Upper lobe of right lung (tissue), 1 donor: ENCODE data around the gene FAM83B. TPM values are rescaled to one million over a fixed set of nuclear protein-coding genes. Genes with fewer than 3 reads are reported as not detected.

Experiments used
- ATAC-seq: fragments of 200-7000 bp; cut with Tn5 transposase; one replicate; pipeline ENCODE4 v1.9.1; 2020; ENCODE audit warnings: mild to moderate bottlenecking, moderate library complexity
- DNase-seq: peaks from one replicate; pipeline ENCODE4 v3.0.0-alpha.2; 2020
- H3K27ac ChIP-seq: fragments of 200-600 bp; one replicate; pipeline ENCODE4 v1.8.0; 2022
- H3K27me3 ChIP-seq: fragments of 200-600 bp; one replicate; pipeline ENCODE4 v1.8.0; 2022; ENCODE audit warnings: mild to moderate bottlenecking
- H3K36me3 ChIP-seq: fragments of 200-600 bp; one replicate; pipeline ENCODE4 v1.8.0; 2022
- H3K4me1 ChIP-seq: fragments of 200-600 bp; one replicate; pipeline ENCODE4 v1.8.0; 2022
- H3K4me3 ChIP-seq: fragments of 200-600 bp; one replicate; pipeline ENCODE4 v1.8.0; 2022; ENCODE audit warnings: mild to moderate bottlenecking
- H3K9me3 ChIP-seq: fragments of 200-600 bp; one replicate; pipeline ENCODE4 v1.8.0; 2022
- intact Hi-C: fragments of 100-400 bp; cut with DNase I; formaldehyde crosslinking; loops from one replicate; pipeline ENCODE4 v1.11.0; 2022
- total RNA-seq: library from RNA; stranded (reverse); fragmentation: NEBNext Ultra II Directional; extraction: Animal tissue kit (Norgen Biotek cat#: 25700); gene quantifications from one replicate; pipeline ENCODE4 v1.2.1, GENCODE V29; 2021
- TF ChIP-seq, protein P1 (sequence below): fragments of 200-600 bp; IDR thresholded peaks from one replicate; pipeline ENCODE4 v1.8.0; 2022; ENCODE audit warnings: antibody characterized with exemption
- donor health status: DM: no; HTN: yes; CAD: no; lungs with severe emphysema.

The FAM83B gene
- total RNA-seq, 1 donor from 2014 or later: 0.20 TPM

DNA sequence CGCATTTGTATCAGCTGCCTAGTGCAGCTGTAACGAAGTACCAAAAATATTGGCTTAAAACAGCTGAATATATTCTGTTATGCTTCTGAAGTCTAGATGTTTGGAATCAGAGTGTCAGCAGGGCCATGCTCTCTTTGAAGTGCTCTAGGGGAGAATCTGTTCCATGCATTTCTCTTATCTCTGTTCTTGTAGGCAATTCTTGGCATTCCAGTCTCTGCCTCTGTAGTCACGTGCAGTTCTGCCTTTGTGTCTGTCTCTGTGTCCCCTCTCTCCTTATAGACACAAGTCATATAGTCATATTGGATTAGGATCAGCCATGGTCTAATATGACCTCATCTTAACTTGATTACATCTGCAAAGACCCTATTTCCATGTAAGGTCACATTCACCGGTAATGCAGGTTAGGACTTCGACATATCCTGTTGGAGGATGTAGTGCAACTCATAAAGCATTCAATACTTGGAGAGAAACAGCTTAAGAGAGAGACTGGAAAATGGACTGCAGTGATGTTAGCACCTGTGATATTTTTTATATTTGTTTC, 18.6 kb downstream of the FAM83B start:
- no peak overlapping the region for H3K27ac ChIP-seq
- no peak overlapping the region for H3K4me3 ChIP-seq
- intact Hi-C loops: no loop called here
- no peaks in the 10 kb centered on the region for H3K4me1 ChIP-seq
- H3K9me3 ChIP-seq: no peaks in the 10 kb centered on the region
- no peaks in the 10 kb centered on the region for H3K36me3 ChIP-seq
- ATAC-seq (no peak), DNase-seq (no peak)
- TF ChIP-seq, protein P1, sequence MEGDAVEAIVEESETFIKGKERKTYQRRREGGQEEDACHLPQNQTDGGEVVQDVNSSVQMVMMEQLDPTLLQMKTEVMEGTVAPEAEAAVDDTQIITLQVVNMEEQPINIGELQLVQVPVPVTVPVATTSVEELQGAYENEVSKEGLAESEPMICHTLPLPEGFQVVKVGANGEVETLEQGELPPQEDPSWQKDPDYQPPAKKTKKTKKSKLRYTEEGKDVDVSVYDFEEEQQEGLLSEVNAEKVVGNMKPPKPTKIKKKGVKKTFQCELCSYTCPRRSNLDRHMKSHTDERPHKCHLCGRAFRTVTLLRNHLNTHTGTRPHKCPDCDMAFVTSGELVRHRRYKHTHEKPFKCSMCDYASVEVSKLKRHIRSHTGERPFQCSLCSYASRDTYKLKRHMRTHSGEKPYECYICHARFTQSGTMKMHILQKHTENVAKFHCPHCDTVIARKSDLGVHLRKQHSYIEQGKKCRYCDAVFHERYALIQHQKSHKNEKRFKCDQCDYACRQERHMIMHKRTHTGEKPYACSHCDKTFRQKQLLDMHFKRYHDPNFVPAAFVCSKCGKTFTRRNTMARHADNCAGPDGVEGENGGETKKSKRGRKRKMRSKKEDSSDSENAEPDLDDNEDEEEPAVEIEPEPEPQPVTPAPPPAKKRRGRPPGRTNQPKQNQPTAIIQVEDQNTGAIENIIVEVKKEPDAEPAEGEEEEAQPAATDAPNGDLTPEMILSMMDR: no peak
- H3K27me3 ChIP-seq: no peaks in the 10 kb centered on the region

DNA sequence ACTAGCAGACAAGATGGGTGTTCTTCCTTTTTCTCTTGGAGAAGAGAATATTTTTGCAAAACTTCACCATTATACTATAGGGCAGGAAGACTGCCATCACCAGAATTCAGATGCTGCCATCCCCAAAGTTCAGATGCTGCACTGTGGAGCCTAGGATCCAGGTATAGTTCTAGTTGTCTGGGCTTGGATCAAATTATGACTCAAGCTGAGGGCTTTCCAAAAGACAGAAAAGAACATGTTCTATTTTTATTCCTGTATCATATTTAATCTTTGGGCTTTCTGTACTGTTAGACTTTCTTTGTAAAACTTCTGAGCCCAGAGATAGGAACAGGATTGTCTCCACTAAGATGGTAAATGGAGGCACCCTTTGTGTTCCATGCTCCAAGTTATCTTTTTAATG, 22.0 kb downstream of the FAM83B start:
- Histone ChIP-seq H3K4me3 (no peak overlapping the region), H3K36me3 (no peaks in the 10 kb centered on the region), H3K4me1 (no peaks in the 10 kb centered on the region), H3K9me3 (no peaks in the 10 kb centered on the region), H3K27ac (no peak overlapping the region), H3K27me3 (no peaks in the 10 kb centered on the region)
- TF ChIP-seq, protein P1: no peak
- intact Hi-C loops: no loop called here
- no peak for ATAC-seq
- no peak for DNase-seq

DNA sequence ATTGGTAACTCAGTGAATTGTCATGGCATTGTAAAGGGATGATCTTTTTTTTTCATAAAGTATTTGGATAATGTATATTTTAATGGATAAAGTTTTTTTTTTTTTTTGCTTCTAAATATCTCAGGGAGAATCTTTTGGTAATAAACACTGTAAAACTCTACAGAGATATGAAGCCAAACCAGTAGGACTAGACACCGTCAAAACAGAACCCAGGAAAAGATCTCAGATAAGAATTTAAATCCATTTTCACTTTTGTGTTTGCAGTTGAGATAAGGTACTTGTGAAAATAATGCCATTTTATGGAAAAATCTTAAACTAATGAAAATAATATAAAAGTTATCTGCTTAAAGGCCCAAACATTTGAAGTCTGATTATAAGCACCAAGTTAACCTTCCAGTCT, 27.0 kb downstream of the FAM83B start:
- no peaks in the 10 kb centered on the region for H3K36me3 ChIP-seq
- no peak overlapping the region for H3K27ac ChIP-seq
- no peak overlapping the region for H3K4me3 ChIP-seq
- no peaks in the 10 kb centered on the region for H3K27me3 ChIP-seq
- DNase-seq (no peak), ATAC-seq (no peak)
- intact Hi-C loops: no loop called here
- H3K4me1 ChIP-seq: no peaks in the 10 kb centered on the region
- no peaks in the 10 kb centered on the region for H3K9me3 ChIP-seq
- TF ChIP-seq, protein P1: no peak

DNA sequence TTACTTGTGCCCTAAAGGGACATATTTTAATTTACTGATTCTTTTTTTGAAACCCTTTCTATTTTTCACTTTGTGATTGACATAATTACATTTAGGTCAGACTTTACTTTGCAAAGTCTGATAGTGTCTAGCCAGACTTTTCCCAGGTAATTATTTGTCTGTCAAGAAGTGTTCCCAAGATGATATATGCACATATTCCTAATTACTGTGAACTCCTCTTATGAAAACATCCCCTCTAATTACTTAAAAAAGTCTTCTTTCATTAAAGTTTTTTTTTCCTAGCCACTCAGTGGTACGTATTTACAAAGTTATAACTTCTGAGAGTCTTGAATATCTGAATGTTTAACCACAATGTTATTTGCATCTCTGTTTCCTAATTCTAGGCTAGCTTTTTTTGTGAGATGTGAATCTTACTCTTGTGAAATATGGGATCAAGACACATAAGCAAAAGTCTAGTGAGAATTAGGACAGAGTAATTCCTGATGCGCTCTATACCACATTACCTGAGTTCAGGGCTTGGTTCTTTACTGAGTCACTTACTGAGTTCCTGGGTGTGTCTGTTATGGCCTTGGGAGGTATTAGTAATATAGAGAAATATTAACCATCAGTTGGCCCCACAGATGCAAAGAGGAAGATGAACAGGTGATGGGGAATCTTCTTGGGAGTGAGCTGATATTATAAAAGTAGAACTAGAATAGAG, 27.9 kb downstream of the FAM83B start:
- no peak overlapping the region for H3K27ac ChIP-seq
- no peaks in the 10 kb centered on the region for H3K27me3 ChIP-seq
- no peaks in the 10 kb centered on the region for H3K9me3 ChIP-seq
- no peaks in the 10 kb centered on the region for H3K4me1 ChIP-seq
- DNase-seq (no peak), ATAC-seq (no peak)
- TF ChIP-seq, protein P1: no peak
- no peak overlapping the region for H3K4me3 ChIP-seq
- intact Hi-C loops: no loop called here
- no peaks in the 10 kb centered on the region for H3K36me3 ChIP-seq

DNA sequence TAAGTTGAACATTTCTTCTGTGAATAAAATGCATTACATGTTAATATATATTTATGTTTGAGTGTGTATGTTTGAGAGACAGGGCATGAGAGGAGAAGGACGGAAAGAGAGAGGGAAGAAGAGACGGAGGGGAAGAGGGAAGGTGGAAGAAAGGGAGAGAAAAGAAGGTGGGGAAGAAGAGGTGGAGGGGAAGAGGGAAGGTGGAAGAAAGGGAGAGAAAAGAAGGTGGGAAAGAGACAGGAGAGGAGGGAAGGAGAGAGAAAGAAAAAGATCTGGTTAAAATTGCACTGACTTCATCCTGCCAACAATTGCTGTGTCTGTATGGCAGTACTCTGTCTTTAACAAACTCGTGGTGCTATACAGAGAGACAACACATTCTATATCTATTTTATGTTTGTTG, 29.0 kb downstream of the FAM83B start:
- Histone ChIP-seq H3K4me3 (no peak overlapping the region), H3K27ac (no peak overlapping the region), H3K4me1 (no peaks in the 10 kb centered on the region), H3K9me3 (no peaks in the 10 kb centered on the region), H3K36me3 (no peaks in the 10 kb centered on the region), H3K27me3 (no peaks in the 10 kb centered on the region)
- TF ChIP-seq, protein P1: no peak
- intact Hi-C loops: no loop called here
- no peak for ATAC-seq
- no peak for DNase-seq

DNA sequence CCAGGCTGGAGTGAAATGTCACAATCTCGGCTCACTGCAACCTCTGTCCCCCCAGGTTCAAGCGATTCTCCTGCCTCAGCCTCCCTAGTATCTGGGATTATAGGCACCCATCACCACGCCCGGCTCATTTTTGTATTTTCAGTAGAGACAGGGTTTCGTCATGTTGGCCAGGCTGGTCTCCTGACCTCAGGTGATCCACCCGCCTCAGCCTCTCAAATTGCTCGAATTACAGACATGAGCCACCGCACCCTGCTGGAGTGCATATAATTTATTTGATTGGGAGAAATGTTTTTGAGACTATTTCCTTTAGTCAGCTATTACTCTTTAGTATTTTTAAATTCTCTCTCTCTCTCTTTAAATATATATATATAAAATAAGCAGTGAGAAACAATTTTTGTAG, 29.8 kb downstream of the FAM83B start:
- DNase-seq (no peak), ATAC-seq (no peak)
- no peak overlapping the region for H3K27ac ChIP-seq
- TF ChIP-seq, protein P1: no peak
- H3K27me3 ChIP-seq: no peaks in the 10 kb centered on the region
- H3K4me3 ChIP-seq: no peak overlapping the region
- H3K9me3 ChIP-seq: no peaks in the 10 kb centered on the region
- no peaks in the 10 kb centered on the region for H3K36me3 ChIP-seq
- intact Hi-C loops: no loop called here
- no peaks in the 10 kb centered on the region for H3K4me1 ChIP-seq
